Keratinocyte (primary cell): ENCODE results near the gene LHPP.

Experiments
- EZH2 ChIP-seq: IDR thresholded peaks from one replicate; pipeline ENCODE4 v1.6.1; 2012; ENCODE audit warnings: inconsistent platforms, mild to moderate bottlenecking, low read length, moderate library complexity
- TF ChIP-seq, protein P1 (sequence below), 3 experiments: IDR thresholded peaks in 1 of 3; conservative IDR thresholded peaks in 1 of 3; optimal IDR thresholded peaks in 1 of 3; 2 replicates in 2 of 3; 3 replicates in 1 of 3; pipeline versions ENCODE3 to v1.5.1; 2011; ENCODE audit warnings: low read length in 3 of 3, mild to moderate bottlenecking in 3 of 3, moderate library complexity in 2 of 3, control low read depth in 1 of 3, inconsistent platforms in 1 of 3; ENCODE audit not compliant: insufficient read depth in 2 of 3; ENCODE audit errors: extremely low read depth in 1 of 3

DNA sequence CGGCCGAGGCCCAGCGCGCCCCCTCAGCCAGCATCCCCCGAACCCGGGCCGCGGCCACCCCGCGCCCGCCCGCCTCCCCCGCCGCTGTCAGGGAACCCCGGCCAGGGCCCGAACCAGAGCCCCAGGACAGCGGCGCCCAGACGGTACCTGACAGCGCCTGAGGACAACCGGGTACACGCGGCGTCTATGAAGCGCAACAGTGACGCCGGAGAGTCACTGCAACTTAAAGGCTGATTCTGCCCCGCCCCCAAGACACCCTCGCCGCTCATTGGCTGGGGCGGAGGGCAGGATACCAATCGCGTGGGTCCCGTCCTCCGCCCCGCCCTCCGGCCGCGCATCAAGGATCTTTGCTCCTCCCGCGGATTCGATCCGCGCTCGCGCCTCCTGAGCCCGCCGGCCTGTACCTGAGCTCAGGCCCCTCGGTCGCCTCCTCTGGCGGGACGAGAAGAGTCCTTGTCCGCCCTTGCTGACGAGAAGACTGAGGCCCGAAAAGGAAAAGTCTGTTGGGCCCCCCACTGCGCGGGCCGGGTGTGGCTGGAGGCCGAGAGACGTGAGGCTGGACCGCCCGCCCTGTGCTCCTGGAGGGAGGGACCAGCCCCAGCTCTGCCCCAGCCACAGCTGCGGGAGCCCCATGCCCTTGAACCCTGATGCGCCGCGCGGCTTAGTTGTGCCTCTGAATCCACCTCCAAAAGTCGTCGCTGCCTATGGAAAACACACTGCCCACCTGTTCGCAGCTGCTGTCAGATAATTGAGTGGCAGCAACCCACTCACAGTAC, 42.7 kb upstream of the LHPP start, which contains the start of gene OAT:
- TF ChIP-seq, protein P1, sequence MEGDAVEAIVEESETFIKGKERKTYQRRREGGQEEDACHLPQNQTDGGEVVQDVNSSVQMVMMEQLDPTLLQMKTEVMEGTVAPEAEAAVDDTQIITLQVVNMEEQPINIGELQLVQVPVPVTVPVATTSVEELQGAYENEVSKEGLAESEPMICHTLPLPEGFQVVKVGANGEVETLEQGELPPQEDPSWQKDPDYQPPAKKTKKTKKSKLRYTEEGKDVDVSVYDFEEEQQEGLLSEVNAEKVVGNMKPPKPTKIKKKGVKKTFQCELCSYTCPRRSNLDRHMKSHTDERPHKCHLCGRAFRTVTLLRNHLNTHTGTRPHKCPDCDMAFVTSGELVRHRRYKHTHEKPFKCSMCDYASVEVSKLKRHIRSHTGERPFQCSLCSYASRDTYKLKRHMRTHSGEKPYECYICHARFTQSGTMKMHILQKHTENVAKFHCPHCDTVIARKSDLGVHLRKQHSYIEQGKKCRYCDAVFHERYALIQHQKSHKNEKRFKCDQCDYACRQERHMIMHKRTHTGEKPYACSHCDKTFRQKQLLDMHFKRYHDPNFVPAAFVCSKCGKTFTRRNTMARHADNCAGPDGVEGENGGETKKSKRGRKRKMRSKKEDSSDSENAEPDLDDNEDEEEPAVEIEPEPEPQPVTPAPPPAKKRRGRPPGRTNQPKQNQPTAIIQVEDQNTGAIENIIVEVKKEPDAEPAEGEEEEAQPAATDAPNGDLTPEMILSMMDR (optimal IDR thresholded peaks at IDR 0.05 in 1 of 3, IDR thresholded peaks at IDR 0.05 in 1 of 3, conservative IDR thresholded peaks at IDR 0.05 in 1 of 3; ENCODE audit: extremely low read depth in 1 of 3, insufficient read depth in 2 of 3, low read length in 3 of 3): peak in 1 of 3 experiments; percentile 17
- TF ChIP-seq EZH2: no peak
